HepG2 (cell line): Measurements from ENCODE around the gene NRL. TPM values are rescaled to one million over a fixed set of nuclear protein-coding genes. Genes with fewer than 3 reads are reported as not detected.

Source experiments
- AHDC1 ChIP-seq: sonication (generic); formaldehyde crosslinking; IDR thresholded peaks from 2 replicates; pipeline ENCODE4 v1.5.1; 2020; ENCODE audit warnings: mild to moderate bottlenecking, missing genetic modification reagents, borderline replicate concordance
- CSRNP2 ChIP-seq: sonication (generic); formaldehyde crosslinking; conservative IDR thresholded peaks from 2 replicates; pipeline ENCODE4 v1.8.0; 2022; ENCODE audit warnings: low read depth, missing genetic modification reagents
- DNMT3B ChIP-seq: conservative IDR thresholded peaks from 2 replicates; pipeline ENCODE4 v1.6.1; 2016; ENCODE audit warnings: missing biosample characterization, control low read depth
- DR1 ChIP-seq: sonication (generic); formaldehyde crosslinking; IDR thresholded peaks from 2 replicates; pipeline ENCODE4 v1.8.0; 2021; ENCODE audit warnings: mild to moderate bottlenecking, missing genetic modification reagents, inconsistent platforms
- HNRNPLL ChIP-seq: fragments of 200-400 bp; formaldehyde crosslinking; IDR thresholded peaks from 2 replicates; pipeline ENCODE4 v1.6.1; 2017; ENCODE audit warnings: mild to moderate bottlenecking, low read depth, low read length; ENCODE audit not compliant: poor library complexity, severe bottlenecking
- MED1 ChIP-seq: sonication (generic); formaldehyde crosslinking; IDR thresholded peaks from 2 replicates; pipeline ENCODE4 v1.4.0; 2020; ENCODE audit warnings: missing genetic modification reagents
- ONECUT2 ChIP-seq: sonication (generic); formaldehyde crosslinking; IDR thresholded peaks from 2 replicates; pipeline ENCODE4 v1.4.0; 2020; ENCODE audit warnings: missing genetic modification reagents
- USF2 ChIP-seq, 2 experiments: sonication (generic) in 1 of 2; formaldehyde crosslinking in 1 of 2; IDR thresholded peaks; 2 replicates each; pipeline versions ENCODE4 v1.5.1 to v1.6.1; 2011 to 2020; ENCODE audit warnings: borderline replicate concordance in 1 of 2, low read depth in 1 of 2, low read length in 1 of 2, mild to moderate bottlenecking in 1 of 2, missing genetic modification reagents in 1 of 2, moderate library complexity in 1 of 2
- ZC3H13 ChIP-seq: sonication (generic); formaldehyde crosslinking; IDR thresholded peaks from 2 replicates; pipeline ENCODE4 v1.8.1; 2023; ENCODE audit warnings: mild to moderate bottlenecking, missing genetic modification reagents, moderate library complexity
- ZFP1 ChIP-seq: IDR thresholded peaks from 2 replicates; pipeline ENCODE4 v1.6.1; 2016
- ZMAT3 ChIP-seq: sonication (generic); formaldehyde crosslinking; conservative IDR thresholded peaks from 2 replicates; pipeline ENCODE4 v1.7.0; 2021; ENCODE audit warnings: missing genetic modification reagents
- ZMYM2 ChIP-seq: sonication (generic); formaldehyde crosslinking; IDR thresholded peaks from 2 replicates; pipeline ENCODE4 v1.8.0; 2022; ENCODE audit warnings: mild to moderate bottlenecking, missing genetic modification reagents
- ZNF496 ChIP-seq: sonication (generic); formaldehyde crosslinking; IDR thresholded peaks from 2 replicates; pipeline ENCODE4 v1.8.1; 2023; ENCODE audit warnings: mild to moderate bottlenecking, moderate library complexity, missing genetic modification reagents; ENCODE audit not compliant: insufficient replicate concordance
- ZNF550 ChIP-seq: sonication (generic); formaldehyde crosslinking; IDR thresholded peaks from 2 replicates; pipeline ENCODE4 v1.4.0; 2020; ENCODE audit warnings: mild to moderate bottlenecking, missing genetic modification reagents, borderline replicate concordance
- ZNF574 ChIP-seq: sonication (generic); formaldehyde crosslinking; IDR thresholded peaks from 2 replicates; pipeline ENCODE4 v1.4.0; 2020; ENCODE audit warnings: missing genetic modification reagents
- ZNF839 ChIP-seq: sonication (generic); formaldehyde crosslinking; IDR thresholded peaks from 2 replicates; pipeline ENCODE4 v1.4.0; 2020; ENCODE audit warnings: missing genetic modification reagents, mild to moderate bottlenecking, borderline replicate concordance
- polyA plus RNA-seq, 8 experiments: library from polyadenylated mRNA; depleted of rRNA in 3 of 8; stranded (reverse) in 7 of 8; unstranded in 1 of 8; fragments of >200 nt; fragmentation: Illumina TruSeq in 4 of 8; extraction: Trizol in 4 of 8; gene quantifications; 2 replicates each; pipeline versions ENCODE4 v1.2.1 to v1.2.3, GENCODE V29; 2011 to 2016; ENCODE audit warnings: low read depth in 4 of 8, missing spikeins in 1 of 8, mixed read lengths in 1 of 8; ENCODE audit not compliant: insufficient read depth in 1 of 8
- total RNA-seq, 5 experiments: library from RNA; depleted of rRNA; stranded (reverse); fragments of >200 nt; fragmentation: Illumina TruSeq; extraction: Trizol; gene quantifications; 2 replicates each; pipeline ENCODE4 v1.2.3, GENCODE V29; 2016; ENCODE audit warnings: low read depth in 1 of 5

The NRL gene
- total and polyA plus RNA-seq, 2 of the 13 experiments (the other 11 are each of a cell fraction or from before 2014, with no cell fraction given), result 2.5 to 4.7 TPM

- TF ChIP-seq ZC3H13 (CRISPR knock-in tag) (no peak), ONECUT2 (CRISPR knock-in tag) (no peak), ZMAT3 (CRISPR knock-in tag) (0 out of 2 replicates have a peak, but pooled peaks have one; percentile 45), ZNF550 (0 out of 2 replicates have a peak, but pooled peaks have one; percentile 34), ZNF574 (CRISPR knock-in tag) (no peak), MED1 (CRISPR knock-in tag) (no peak), ZFP1 (CRISPR knock-in tag) (0 out of 2 replicates have a peak, but pooled peaks have one; percentile 44), ZNF496 (CRISPR knock-in tag) (no peak), DNMT3B (CRISPR knock-in tag) (no peak), USF2 (IDR thresholded peaks at IDR 0.05; ENCODE audit: low read depth, low read length) (no peak), USF2 (CRISPR knock-in tag; IDR thresholded peaks at IDR 0.05; ENCODE audit: borderline replicate concordance) (no peak), DR1 (CRISPR knock-in tag) (no peak), ZNF839 (CRISPR knock-in tag) (no peak; the same call in 1 of the 2 replicates), AHDC1 (CRISPR knock-in tag) (no peak), CSRNP2 (CRISPR knock-in tag) (no peak), ZMYM2 (CRISPR knock-in tag) (no peak), HNRNPLL (no peak)
Observed at GRCh38 chr14:24058260-24058950, 56.3 kb downstream of the NRL start (continued).
